Activated CD8-positive, alpha-beta memory T cell treated with anti-CD3 and anti-CD28 coated beads for 48 hours (primary cell): ENCODE data around the gene RHEB.

Source experiments
- DNase-seq, 3 experiments: peaks; one replicate each; pipeline ENCODE4 v3.0.0-alpha.2; 2020; ENCODE audit warnings: low read depth in 2 of 3, low spot score in 2 of 3

Gene RHEB

GRCh38 chr7:151451156-151451555 lies 68.5 kb downstream of the RHEB start:
- no peak for DNase-seq

DNA sequence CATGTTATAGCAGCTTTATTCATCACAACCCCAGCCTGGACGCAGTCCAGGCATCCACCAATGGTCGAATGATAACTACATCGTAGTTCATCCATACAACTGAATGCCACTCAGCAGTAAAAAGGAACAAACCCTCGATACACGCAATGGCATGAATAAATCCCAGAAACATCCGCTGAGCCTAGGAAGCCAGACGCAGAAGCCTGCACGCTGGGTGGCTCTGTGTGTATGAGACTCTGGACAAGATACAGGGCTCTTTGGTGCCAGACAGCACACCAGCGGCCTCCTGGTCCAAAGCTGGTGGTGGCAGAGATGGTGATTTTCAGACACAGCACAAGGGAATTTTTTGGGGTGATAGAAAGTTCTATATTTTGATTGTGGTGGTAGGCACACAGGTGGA lies 69.7 kb downstream of the RHEB start:
- DNase-seq = no peak

DNA sequence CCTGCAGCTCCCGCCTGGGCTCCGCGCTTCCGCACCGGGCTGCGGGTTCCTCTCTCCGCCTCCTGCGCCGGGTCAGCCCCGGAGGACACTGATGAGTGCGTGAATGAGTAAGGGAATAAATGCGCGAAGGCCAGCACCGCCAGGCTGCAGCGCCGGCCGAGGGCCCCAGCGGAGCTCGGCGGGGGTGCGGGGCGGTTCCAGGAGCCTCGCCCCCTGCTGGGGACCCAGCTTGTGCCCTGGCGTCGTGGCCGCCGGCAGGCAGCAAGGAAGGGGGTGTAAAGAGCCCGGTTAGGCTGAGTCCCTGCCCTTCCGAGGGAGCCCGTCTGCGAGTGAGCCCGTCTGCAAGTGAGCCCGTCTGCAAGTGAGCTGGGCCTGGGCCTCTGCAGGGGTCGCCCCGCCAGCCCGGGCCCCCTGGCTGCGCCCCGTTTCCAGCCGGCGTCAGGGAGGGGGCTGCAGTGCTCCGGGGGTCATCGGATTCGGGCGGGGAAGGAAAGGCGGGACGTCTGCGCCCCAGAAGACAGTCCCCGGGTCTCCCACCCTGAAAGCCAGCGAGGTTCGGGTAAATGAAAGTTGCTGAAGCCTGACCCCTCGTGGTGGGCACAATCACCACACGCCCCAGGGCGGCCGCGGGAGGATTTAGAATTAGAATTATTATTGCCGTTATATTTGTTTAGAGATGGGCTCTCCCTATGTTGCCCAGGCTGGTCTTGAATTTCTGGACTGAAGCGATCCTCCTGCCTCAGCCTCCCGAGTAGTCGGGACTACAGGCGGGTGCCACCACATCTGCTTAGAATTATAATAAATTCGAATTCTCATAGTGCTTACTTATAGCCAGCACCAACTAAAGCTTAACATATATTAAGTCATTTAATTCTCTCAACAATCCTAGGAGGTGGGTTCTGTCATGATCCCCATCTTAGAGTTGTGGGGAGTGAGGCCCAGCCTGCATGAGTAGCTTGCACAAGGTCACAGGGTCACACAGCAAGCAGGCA lies 71.1 kb downstream of the RHEB start:
- peak; percentile 43 to 67 (median 51) for DNase-seq

- DNase-seq = no peak
These were observed 71.8 kb downstream of the RHEB start for GRCh38 chr7:151447901-151448260.

- DNase-seq = no peak
These were observed 72.4 kb downstream of the RHEB start for GRCh38 chr7:151447312-151447711.

DNA sequence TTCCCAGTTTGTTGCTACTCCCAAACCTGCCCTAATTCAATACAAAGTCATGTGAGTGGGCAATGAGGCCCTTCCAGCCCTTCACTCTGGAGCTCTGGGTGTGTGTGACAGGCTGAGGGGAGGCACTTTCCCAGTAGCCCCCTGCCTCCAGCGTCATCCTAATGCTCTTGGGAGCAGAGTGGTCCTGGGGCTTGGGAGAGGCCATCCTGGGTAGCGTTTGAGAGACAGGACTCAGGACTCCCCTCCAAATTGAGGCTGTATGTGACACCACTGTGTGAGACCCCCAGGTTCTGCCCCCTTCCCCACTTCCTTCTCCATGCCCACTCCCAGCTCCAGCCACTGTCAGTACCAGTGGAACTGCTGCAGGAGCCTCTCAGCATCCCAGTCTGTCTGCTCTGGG lies 73.3 kb downstream of the RHEB start:
- DNase-seq = no peak

DNA sequence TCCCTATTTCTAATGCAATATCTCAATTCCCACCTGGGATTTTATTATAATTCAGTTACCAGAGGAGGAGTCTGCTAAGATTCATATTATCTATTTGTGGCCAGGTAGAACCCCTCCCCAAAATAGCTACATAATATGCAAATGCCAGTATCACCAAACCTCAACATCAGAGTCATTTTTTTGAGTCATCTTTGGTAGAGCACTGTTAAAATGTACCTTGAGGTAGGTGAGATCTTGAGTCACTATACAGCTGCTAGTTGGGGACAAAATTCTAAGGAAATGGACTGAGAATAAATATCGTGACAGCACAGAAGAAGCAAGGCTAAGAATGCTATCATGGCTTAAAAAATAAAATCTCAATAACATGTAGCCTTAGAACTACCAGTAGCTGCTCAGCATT lies 75.1 kb downstream of the RHEB start:
- no peak for DNase-seq

- no peak for DNase-seq
These were observed 76.8 kb downstream of the RHEB start for GRCh38 chr7:151442776-151443496.

- no peak for DNase-seq
These were observed 78.8 kb downstream of the RHEB start for GRCh38 chr7:151440799-151441445.

GRCh38 chr7:151439855-151440798 lies 79.6 kb downstream of the RHEB start, which contains the start of gene CRYGN:
Gene CRYGN (minus strand): TSS chr7:151440141. CDS start chr7:151439917, 224 bp downstream.
- DNase-seq = no peak

DNA sequence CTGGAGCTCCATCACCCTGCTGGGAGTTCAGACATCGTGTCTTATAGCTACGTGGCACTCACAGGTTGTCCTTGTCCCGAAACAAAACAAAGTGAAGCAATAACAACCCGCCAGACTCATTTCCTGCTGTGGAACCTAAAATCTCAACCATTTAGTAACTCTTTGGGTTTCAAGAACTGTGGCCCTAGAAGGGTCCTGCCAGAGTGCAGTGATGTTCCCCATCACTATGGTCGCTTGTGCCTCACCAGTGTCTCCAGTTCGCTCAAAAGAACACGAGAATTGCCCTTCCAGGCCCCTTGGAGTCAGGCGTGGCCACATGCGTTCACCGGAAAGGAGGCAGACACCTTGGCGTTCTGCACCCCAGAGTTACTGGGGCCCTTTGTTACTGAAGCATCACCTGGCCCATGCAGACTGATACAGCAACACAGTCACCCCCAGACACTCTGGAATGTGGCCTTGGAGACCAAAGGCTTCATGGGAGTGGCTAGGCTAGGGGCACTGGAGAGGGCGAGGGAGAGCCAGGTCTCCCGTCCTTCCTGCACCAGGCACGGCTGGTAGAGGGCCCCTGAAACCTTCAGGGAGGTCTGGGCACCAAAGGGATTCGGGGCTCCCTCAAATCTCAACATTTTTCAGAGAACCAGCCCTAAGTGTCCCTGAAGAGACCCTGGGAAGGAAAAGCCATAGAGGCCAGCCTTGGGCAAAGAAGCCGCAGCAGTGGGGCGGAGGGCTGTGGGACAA lies 80.7 kb downstream of the RHEB start:
- DNase-seq = no peak

DNA sequence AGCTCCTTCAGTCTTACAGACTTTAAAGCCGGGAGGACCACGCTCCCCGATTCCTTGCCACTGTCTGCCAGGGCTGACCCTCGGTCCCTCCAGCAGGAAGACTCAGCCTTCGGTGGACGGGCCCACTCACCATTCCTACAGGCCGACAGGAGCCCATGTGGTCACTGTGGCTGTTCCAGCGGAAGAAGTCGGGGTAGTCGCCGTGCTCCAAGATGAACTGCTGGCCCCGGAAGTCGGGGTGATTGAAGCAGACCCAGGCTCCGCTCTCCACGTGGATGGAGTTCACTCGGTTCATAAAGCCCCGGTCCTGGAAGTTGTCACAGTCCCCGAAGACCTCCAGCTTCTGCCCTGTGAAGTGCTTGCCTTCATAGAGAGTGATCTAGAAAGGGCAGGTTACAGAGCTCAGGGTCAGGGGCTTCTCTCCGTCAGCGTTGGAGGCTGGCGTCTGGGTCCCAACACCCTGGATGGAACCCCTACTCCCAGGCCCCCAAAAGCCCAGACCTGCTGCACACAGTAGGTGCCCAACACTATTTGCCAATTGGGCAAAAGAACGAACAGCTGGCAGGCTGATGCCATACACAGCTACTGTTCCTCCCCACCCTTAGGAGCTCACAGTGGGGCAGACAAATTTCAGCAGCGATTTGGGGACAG lies 81.7 kb downstream of the RHEB start:
- DNase-seq = no peak

- DNase-seq = no peak
These were observed 82.5 kb downstream of the RHEB start for GRCh38 chr7:151437159-151437553.

DNA sequence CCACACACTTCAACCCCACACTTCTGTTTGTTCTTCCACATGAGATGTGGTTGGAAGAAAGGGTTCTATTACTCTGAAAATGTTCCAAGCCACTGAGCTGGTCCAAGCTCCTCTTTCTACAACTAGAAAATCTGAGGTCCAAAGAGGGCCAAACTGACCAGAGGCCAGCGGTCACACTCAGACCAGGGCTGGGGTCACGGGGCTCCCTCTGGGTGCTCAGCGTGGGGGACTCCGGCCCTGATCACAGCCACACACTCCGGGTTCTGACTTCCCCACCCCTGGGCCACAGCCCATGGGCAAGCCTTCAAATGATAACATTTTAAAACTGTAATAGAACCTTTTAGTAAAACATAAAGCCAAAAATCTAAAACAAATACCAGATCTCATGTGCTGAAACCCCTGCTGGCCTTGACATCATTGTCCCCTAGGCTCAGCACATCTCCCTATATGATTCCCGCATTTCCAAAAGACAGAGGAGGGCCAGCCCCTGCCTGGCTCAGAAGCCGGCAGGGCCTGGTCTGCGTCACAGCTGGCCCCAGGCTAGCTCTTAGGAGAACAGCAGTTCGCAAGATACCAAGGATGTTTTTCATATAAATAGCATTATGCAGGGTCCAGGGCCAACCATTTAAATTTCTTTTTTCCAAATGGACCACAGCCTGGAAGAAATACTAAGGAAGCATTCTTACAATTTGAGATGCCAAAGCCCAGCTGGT lies 83.1 kb downstream of the RHEB start:
- no peak for DNase-seq

- DNase-seq = no peak
These were observed 83.7 kb downstream of the RHEB start for GRCh38 chr7:151435971-151436370.

- DNase-seq = no peak
These were observed 84.4 kb downstream of the RHEB start for GRCh38 chr7:151435103-151435916.

DNA sequence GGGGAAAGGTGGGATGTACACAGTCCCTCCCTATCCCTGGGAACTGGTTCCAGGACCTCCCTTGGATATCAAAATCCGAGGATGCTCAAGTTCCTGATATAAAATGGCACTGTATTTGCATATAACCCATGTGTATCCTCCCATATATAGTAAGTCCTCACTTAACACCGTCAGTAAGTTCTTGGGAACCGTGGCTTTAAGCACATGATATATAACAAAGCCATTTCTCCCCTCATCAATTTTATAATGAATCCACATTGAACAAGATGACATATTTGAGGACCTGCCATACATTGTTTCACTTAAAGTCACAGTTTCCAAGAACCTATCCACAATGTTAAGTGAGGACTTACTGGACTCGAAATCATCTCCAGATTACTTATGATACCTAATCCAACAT lies 85.1 kb downstream of the RHEB start:
- DNase-seq = no peak
